Choroid plexus epithelial cell (primary cell): ENCODE measurements around the gene POLR2C.

ENCODE experiments used
- DNase-seq: peaks from one replicate; pipeline ENCODE4 v3.0.0-alpha.2; 2010; ENCODE audit warnings: low read depth
- H3K4me3 ChIP-seq: 2 replicates; pipeline ENCODE4 v1.5.1; 2011; ENCODE audit warnings: low read depth, mild to moderate bottlenecking, control low read depth, low read length, moderate library complexity
- CTCF ChIP-seq: conservative IDR thresholded peaks from 2 replicates; pipeline ENCODE4 v1.5.1; 2011; ENCODE audit warnings: low read depth, mild to moderate bottlenecking, control low read depth, inconsistent platforms, low read length, moderate library complexity

POLR2C gene

GRCh38 chr16:57484515-57485005 lies 22.1 kb downstream of the POLR2C start:
- H3K4me3 ChIP-seq, result no peak overlapping the region
- DNase-seq, result no peak
- no peak for TF ChIP-seq CTCF

- H3K4me3 ChIP-seq, result peak overlapping the region; percentile 72
- no peak for TF ChIP-seq CTCF
- no peak for DNase-seq
Observed at GRCh38 chr16:57485091-57485915, 22.8 kb downstream of the POLR2C start.

- no peak for TF ChIP-seq CTCF
- DNase-seq, result peak; percentile 60
- H3K4me3 ChIP-seq, result peak within 1 kb of the TSS; percentile 72
Observed at GRCh38 chr16:57485916-57486857, 23.7 kb downstream of the POLR2C start, which contains the start of gene DOK4. Gene DOK4 (minus strand): TSS chr16:57486493. CDS start chr16:57479507, 6,986 bp downstream.

GRCh38 chr16:57486858-57487834 lies 24.7 kb downstream of the POLR2C start:
- peak overlapping the region; percentile 72 for H3K4me3 ChIP-seq
- DNase-seq, result no peak
- TF ChIP-seq CTCF, result no peak

- DNase-seq, result no peak
- no peak for TF ChIP-seq CTCF
- H3K4me3 ChIP-seq, result no peak overlapping the region
Observed at GRCh38 chr16:57489229-57489628, 26.8 kb downstream of the POLR2C start.

GRCh38 chr16:57493767-57494166 lies 31.3 kb downstream of the POLR2C start:
- H3K4me3 ChIP-seq, result no peak overlapping the region
- no peak for TF ChIP-seq CTCF
- DNase-seq, result no peak
